Activated CD8-positive, alpha-beta memory T cell treated with anti-CD3 and anti-CD28 coated beads, Interleukin-2, amount 50 U/mL, for 48 hours (primary cell): ENCODE data around the gene PRKAR1B.

Experiments
- DNase-seq: peaks from one replicate; pipeline ENCODE4 v3.0.0-alpha.2; 2020

The PRKAR1B gene

GRCh38 chr7:503575-504111 is 223.4 kb downstream of the PRKAR1B start:
- DNase-seq = no peak

- no peak for DNase-seq
Observed at GRCh38 chr7:502296-502695, 224.8 kb downstream of the PRKAR1B start.

DNA sequence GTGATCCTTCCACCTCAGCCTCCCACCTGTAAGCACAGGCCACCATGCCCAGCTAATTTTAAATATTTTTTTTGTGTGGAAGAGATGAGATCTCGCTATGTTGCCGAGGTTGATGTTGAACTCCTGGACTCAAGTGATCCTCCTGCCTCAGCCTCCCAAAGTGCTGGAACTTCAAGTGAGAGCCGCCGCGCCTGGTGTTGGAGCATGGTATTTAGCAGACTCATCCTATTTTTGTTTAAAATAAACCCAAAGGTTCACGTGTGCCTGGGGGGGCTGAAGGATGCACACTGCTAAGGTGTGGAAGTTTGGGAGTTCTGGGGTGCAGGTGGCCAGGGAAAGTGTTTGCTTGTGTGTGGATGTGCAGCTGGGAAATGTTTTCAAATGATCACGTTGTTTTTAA is 225.6 kb downstream of the PRKAR1B start:
- no peak for DNase-seq

- DNase-seq = no peak
Observed at GRCh38 chr7:500521-501420, 226.3 kb downstream of the PRKAR1B start.

- DNase-seq = no peak
Observed at GRCh38 chr7:499853-500485, 227.1 kb downstream of the PRKAR1B start.
